ENCODE data around the gene USH1G. TPM values are rescaled to one million over a fixed set of nuclear protein-coding genes. Genes with fewer than 3 reads are reported as not detected.

USH1G gene
- total RNA-seq, 2 donors from 2014 or later, result not detected

- no peaks in the 10 kb centered on the region for H3K9me3 Mint-ChIP-seq
- peaks cover 36 to 39% of the 10 kb centered on the region in 2 donors for H3K27me3 Mint-ChIP-seq
- peaks cover 0 to 4% of the 10 kb centered on the region in 2 donors for H3K4me1 Mint-ChIP-seq (ENCODE audit: low read depth in 2 of 2)
- ATAC-seq (peak in 1 of 2 donors; percentile 15), DNase-seq (ENCODE audit: low spot score) (no peak)
- H3K36me3 Mint-ChIP-seq, result no peaks in the 10 kb centered on the region
- H3K27ac Mint-ChIP-seq, result peak overlapping the region in 1 of 2 donors; percentile 59
- no peak overlapping the region for H3K4me3 Mint-ChIP-seq
These were observed 7.5 kb upstream of the USH1G start for GRCh38 chr17:74930535-74931036.

- no peak overlapping the region for H3K4me3 Mint-ChIP-seq
- H3K36me3 Mint-ChIP-seq, result no peaks in the 10 kb centered on the region
- H3K27ac Mint-ChIP-seq, result no peak overlapping the region
- ATAC-seq, result no peak
- H3K4me1 Mint-ChIP-seq (ENCODE audit: low read depth in 2 of 2), result peaks cover 2 to 4% of the 10 kb centered on the region in 2 donors
- no peak for DNase-seq (ENCODE audit: low spot score)
- no peaks in the 10 kb centered on the region for H3K9me3 Mint-ChIP-seq
- peaks cover 34 to 47% of the 10 kb centered on the region in 2 donors for H3K27me3 Mint-ChIP-seq
These were observed 5.7 kb upstream of the USH1G start for GRCh38 chr17:74928786-74929185.

- Mint-ChIP-seq H3K4me1 (ENCODE audit: low read depth in 2 of 2) (peaks cover 0 to 5% of the 10 kb centered on the region in 2 donors), H3K27ac (no peak overlapping the region), H3K9me3 (no peaks in the 10 kb centered on the region), H3K27me3 (peaks cover 23 to 34% of the 10 kb centered on the region in 2 donors), H3K4me3 (no peak overlapping the region), H3K36me3 (no peaks in the 10 kb centered on the region)
- DNase-seq (ENCODE audit: low spot score) (no peak), ATAC-seq (no peak)
These were observed 2.2 kb upstream of the USH1G start for GRCh38 chr17:74925242-74925641.

GRCh38 chr17:74924250-74924948 is 1.3 kb upstream of the USH1G start, which contains the start of gene OTOP2:
TSS of gene OTOP2 (plus strand) at chr17:74924273. CDS start at chr17:74924633, 360 bp downstream.
- ATAC-seq, result no peak
- peaks cover 0 to 5% of the 10 kb centered on the region in 2 donors for H3K4me1 Mint-ChIP-seq (ENCODE audit: low read depth in 2 of 2)
- H3K4me3 Mint-ChIP-seq, result peak within 1 kb of the TSS; percentile 58
- no peak for DNase-seq (ENCODE audit: low spot score)
- peaks cover 23 to 34% of the 10 kb centered on the region in 2 donors for H3K27me3 Mint-ChIP-seq
- H3K36me3 Mint-ChIP-seq, result no peaks in the 10 kb centered on the region
- H3K9me3 Mint-ChIP-seq, result no peaks in the 10 kb centered on the region
- H3K27ac Mint-ChIP-seq, result no peak within 1 kb of the TSS

- H3K27me3 Mint-ChIP-seq, result peaks cover 16 to 32% of the 10 kb centered on the region in 2 donors
These were observed 639 bp upstream of the USH1G start for GRCh38 chr17:74923538-74924249.

GRCh38 chr17:74922172-74922571 is 883 bp downstream of the USH1G start:
- Mint-ChIP-seq H3K4me1 (ENCODE audit: low read depth in 2 of 2) (peaks cover 0 to 5% of the 10 kb centered on the region in 2 donors), H3K27me3 (peaks cover 16 to 28% of the 10 kb centered on the region in 2 donors), H3K27ac (no peak overlapping the region), H3K36me3 (no peaks in the 10 kb centered on the region), H3K9me3 (no peaks in the 10 kb centered on the region), H3K4me3 (no peak overlapping the region)
- ATAC-seq (no peak), DNase-seq (ENCODE audit: low spot score) (no peak)

More at GRCh38 chr17:74923538-74924249, 639 bp upstream of the USH1G start:
- Mint-ChIP-seq H3K4me1 (ENCODE audit: low read depth in 2 of 2) (peaks cover 0 to 5% of the 10 kb centered on the region in 2 donors), H3K9me3 (no peaks in the 10 kb centered on the region), H3K27ac (no peak overlapping the region), H3K36me3 (no peaks in the 10 kb centered on the region), H3K4me3 (peak overlapping the region; percentile 58)
- peak; percentile 72 to 81 for ATAC-seq
- peak; percentile 74 for DNase-seq (ENCODE audit: low spot score)

GRCh38 chr17:74921769-74922168 is 1.3 kb downstream of the USH1G start:
- Mint-ChIP-seq H3K4me3 (no peak overlapping the region), H3K4me1 (ENCODE audit: low read depth in 2 of 2) (peaks cover 0 to 5% of the 10 kb centered on the region in 2 donors), H3K9me3 (no peaks in the 10 kb centered on the region), H3K27me3 (peaks cover 16 to 31% of the 10 kb centered on the region in 2 donors), H3K27ac (no peak overlapping the region), H3K36me3 (no peaks in the 10 kb centered on the region)
- DNase-seq (ENCODE audit: low spot score) (no peak), ATAC-seq (no peak)

- DNase-seq (ENCODE audit: low spot score), result no peak
- peaks cover 14 to 32% of the 10 kb centered on the region in 2 donors for H3K27me3 Mint-ChIP-seq
- no peaks in the 10 kb centered on the region for H3K9me3 Mint-ChIP-seq
- no peak overlapping the region for H3K27ac Mint-ChIP-seq
- no peak overlapping the region for H3K4me3 Mint-ChIP-seq
- no peak for ATAC-seq
- H3K36me3 Mint-ChIP-seq, result no peaks in the 10 kb centered on the region
- H3K4me1 Mint-ChIP-seq (ENCODE audit: low read depth in 2 of 2), result peaks cover 0 to 5% of the 10 kb centered on the region in 2 donors
These were observed 1.9 kb downstream of the USH1G start for GRCh38 chr17:74921026-74921681.

- no peak for DNase-seq (ENCODE audit: low spot score)
- Mint-ChIP-seq H3K4me1 (ENCODE audit: low read depth in 2 of 2) (peaks cover 0 to 5% of the 10 kb centered on the region in 2 donors), H3K9me3 (no peaks in the 10 kb centered on the region), H3K27me3 (peaks cover 15 to 31% of the 10 kb centered on the region in 2 donors), H3K27ac (no peak overlapping the region), H3K4me3 (no peak overlapping the region), H3K36me3 (no peaks in the 10 kb centered on the region)
- no peak for ATAC-seq
These were observed 2.4 kb downstream of the USH1G start for GRCh38 chr17:74920642-74921025.

- ATAC-seq (no peak), DNase-seq (ENCODE audit: low spot score) (no peak)
- Mint-ChIP-seq H3K4me3 (no peak overlapping the region), H3K9me3 (no peaks in the 10 kb centered on the region), H3K4me1 (ENCODE audit: low read depth in 2 of 2) (peaks cover 0 to 5% of the 10 kb centered on the region in 2 donors), H3K27ac (no peak overlapping the region), H3K27me3 (peaks cover 12 to 27% of the 10 kb centered on the region in 2 donors), H3K36me3 (no peaks in the 10 kb centered on the region)
These were observed 2.8 kb downstream of the USH1G start for GRCh38 chr17:74920306-74920620.

GRCh38 chr17:74919440-74920305 is 3.4 kb downstream of the USH1G start:
- Mint-ChIP-seq H3K9me3 (no peaks in the 10 kb centered on the region), H3K27ac (no peak overlapping the region), H3K4me3 (no peak overlapping the region), H3K36me3 (no peaks in the 10 kb centered on the region), H3K27me3 (peaks cover 7 to 24% of the 10 kb centered on the region in 2 donors), H3K4me1 (ENCODE audit: low read depth in 2 of 2) (peaks cover 0 to 5% of the 10 kb centered on the region in 2 donors)
- DNase-seq (ENCODE audit: low spot score) (no peak), ATAC-seq (peak in 1 of 2 donors; percentile 29)

- ATAC-seq, result no peak
- Mint-ChIP-seq H3K27me3 (peaks cover 7 to 21% of the 10 kb centered on the region in 2 donors), H3K9me3 (no peaks in the 10 kb centered on the region), H3K27ac (no peak overlapping the region), H3K4me3 (no peak overlapping the region), H3K4me1 (ENCODE audit: low read depth in 2 of 2) (peaks cover 0 to 3% of the 10 kb centered on the region in 2 donors), H3K36me3 (no peaks in the 10 kb centered on the region)
- DNase-seq (ENCODE audit: low spot score), result no peak
These were observed 4.1 kb downstream of the USH1G start for GRCh38 chr17:74918906-74919305.

GRCh38 chr17:74917430-74917829 is 5.6 kb downstream of the USH1G start:
- H3K36me3 Mint-ChIP-seq, result no peaks in the 10 kb centered on the region
- no peak overlapping the region for H3K4me3 Mint-ChIP-seq
- H3K4me1 Mint-ChIP-seq (ENCODE audit: low read depth in 2 of 2), result peaks cover 0 to under 1% of the 10 kb centered on the region in 2 donors
- H3K9me3 Mint-ChIP-seq, result no peaks in the 10 kb centered on the region
- H3K27me3 Mint-ChIP-seq, result peaks cover 7 to 19% of the 10 kb centered on the region in 2 donors
- ATAC-seq (no peak), DNase-seq (ENCODE audit: low spot score) (no peak)
- H3K27ac Mint-ChIP-seq, result no peak overlapping the region
